Retinal pigment epithelial cell (primary cell): Measurements from ENCODE around the gene PLCB1.

Source experiments
- DNase-seq: peaks from one replicate; pipeline ENCODE4 v3.0.0-alpha.2; 2010; ENCODE audit warnings: low read depth
- H3K4me3 ChIP-seq: 2 replicates; pipeline ENCODE4 v1.5.1; 2011; ENCODE audit warnings: mild to moderate bottlenecking, low read length, control low read depth, moderate library complexity
- CTCF ChIP-seq: conservative IDR thresholded peaks from 2 replicates; pipeline ENCODE4 v1.5.1; 2011; ENCODE audit warnings: low read depth, low read length, control low read depth, inconsistent platforms

The PLCB1 gene

GRCh38 chr20:8524101-8525016, 392.3 kb downstream of the PLCB1 start:
- no peak for TF ChIP-seq CTCF
- no peak overlapping the region for H3K4me3 ChIP-seq
- no peak for DNase-seq

DNA sequence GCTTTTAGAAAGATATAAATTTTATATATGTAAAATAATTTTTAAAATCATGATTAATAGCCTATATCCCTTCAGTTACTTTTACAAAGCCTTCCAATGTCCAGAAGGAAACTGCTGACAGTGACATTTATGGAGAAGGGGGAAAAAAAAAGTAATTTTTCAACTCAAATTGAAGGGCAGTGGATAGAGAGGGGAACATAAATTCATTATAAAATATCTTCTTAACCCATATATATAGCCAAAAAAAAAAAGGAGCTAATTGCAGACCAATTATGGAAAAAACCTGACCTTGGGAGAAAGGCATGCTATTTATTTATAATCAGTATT, 392.9 kb downstream of the PLCB1 start:
- H3K4me3 ChIP-seq = no peak overlapping the region
- DNase-seq = no peak
- TF ChIP-seq CTCF = no peak

DNA sequence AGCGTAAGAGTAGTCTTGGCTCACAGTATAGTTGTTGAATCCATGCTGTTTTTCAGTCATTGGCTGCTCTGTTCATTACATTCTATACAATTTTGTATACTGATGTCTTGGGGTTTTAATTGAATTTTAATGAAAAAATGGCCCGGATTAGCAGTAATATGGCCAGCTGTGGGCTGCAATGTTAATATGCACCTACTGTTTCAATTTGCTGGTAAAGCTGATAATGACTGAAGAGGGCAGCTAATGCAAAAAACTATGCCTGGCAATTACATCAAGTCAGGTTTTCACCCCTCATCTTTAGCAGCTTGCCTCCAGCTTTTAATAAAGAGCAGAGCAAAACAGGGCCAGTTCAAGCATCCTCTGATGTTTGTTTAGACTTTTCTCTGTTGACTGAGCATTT, 394.5 kb downstream of the PLCB1 start:
- H3K4me3 ChIP-seq = no peak overlapping the region
- DNase-seq = no peak
- no peak for TF ChIP-seq CTCF

DNA sequence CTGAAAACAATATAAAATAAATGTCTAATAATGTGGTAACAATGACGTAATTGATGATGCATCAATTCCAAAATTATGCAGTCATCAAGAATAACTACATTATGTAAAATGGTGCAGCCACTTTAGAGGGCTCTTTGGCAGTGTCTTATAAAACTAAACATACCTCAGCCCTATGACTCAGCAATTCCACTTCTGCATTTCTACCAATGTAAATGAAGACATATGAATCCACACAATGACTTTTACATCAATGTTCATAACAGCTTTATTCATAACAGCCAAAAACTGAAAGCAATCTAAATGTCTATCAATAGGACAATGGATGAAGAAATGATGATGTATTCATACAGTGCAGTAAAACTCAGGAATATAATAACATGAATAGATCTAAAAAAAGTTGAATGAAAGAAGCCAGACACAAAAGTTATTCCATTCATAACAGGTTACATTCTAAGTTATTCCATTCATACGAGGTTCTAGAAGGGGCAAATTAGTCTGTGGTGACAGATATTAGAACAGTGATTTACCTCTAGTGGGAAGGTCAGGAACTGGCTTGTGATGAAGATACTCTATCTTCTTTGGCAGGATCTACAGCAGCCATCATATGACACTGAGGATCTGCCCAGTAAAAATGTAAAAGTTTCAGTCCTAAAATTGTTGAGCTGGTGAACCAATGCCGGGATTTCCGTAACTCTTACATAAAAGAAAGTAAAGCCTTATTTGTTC, 396.1 kb downstream of the PLCB1 start:
- no peak for TF ChIP-seq CTCF
- no peak for DNase-seq
- H3K4me3 ChIP-seq = no peak overlapping the region

DNA sequence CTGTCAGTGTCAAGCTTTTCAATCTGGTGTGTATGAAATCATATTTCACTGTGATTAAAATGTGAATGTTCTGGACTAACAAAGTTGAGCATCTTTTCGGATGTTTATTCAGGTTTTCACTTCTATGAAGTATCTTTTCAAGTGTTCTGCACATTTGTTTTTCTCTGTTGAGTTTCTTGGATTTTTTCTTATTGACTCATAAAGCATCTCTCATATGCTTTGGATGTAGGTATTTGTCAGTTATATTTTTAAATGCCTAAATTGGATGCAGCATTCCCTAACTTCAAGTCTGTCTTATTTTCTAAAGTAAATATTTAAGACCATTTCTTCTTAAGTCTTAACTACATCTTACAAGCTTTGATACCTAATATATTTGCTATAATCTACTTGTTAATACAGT, 398.0 kb downstream of the PLCB1 start:
- DNase-seq = no peak
- no peak overlapping the region for H3K4me3 ChIP-seq
- TF ChIP-seq CTCF = no peak

DNA sequence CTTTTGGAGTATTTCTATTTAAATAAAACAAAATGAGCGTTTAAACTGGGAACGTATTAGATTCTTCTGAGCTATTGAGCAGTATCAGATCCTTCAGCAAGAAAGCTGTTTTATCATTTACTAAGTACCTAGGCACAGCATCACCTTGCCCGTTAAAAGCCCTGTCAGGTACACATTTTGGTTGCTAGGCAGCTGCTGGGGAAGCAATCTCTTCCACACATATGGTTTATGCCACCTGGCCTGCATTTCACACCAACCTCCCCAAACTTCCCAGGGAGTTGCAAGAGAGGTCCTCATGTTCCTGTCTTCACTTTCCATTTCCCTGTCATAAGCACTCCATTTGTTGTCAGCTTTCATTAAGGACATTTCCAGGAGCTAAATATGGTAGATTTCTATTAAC, 400.1 kb downstream of the PLCB1 start:
- no peak for DNase-seq
- H3K4me3 ChIP-seq = no peak overlapping the region
- TF ChIP-seq CTCF = no peak
